GM19043 (cell line): ENCODE measurements around the gene ZDBF2.
"Not testable (repeated sequence)": the region's sequence is repeated elsewhere in the genome, so short reads cannot be mapped to it uniquely, and the experiment has no call there.

Experiments used
- ATAC-seq: cut with Tn5 transposase; IDR thresholded peaks from one replicate; pipeline ENCODE4 v1.9.1; 2021; ENCODE audit warnings: low read depth; ENCODE audit not compliant: unreplicated experiment

The ZDBF2 gene

DNA sequence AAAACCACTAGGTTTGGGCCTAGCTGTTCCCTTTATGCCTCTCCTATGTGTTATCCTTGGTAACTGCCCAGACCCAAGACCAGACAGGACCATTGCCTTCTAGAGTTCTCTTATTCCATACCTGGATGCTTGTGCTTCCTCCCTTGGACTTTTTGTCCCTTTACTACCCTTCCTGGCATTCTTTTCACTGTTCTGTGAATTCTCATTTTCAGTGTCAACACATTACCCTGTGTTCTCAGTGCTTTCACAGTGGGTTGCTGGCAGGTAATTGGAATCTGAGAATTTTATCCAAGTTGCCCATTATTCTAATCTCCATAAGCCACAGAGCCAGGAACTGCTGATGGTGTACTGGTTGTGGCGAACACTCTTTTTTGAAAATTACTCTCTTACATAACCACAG is 41.7 kb downstream of the ZDBF2 start:
- no peak for ATAC-seq

DNA sequence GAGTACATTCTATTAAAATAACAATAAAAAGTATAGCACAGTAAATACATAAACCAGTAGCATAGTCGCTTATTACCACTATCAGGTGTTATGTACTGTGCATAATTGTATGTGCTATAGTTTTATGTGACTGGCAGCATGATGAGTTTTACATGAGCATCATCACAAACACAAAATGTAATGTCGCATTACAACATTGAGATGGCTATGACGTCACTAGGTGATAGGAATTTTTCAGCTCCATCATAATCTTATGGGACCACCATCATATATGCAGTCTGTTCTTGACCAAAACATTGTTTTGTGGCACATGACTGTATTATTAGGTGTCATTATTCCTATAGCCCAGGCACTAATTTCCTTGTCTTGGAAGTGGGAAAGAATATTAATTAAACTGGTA is 48.6 kb downstream of the ZDBF2 start:
- ATAC-seq, result no peak

GRCh38 chr2:206323486-206323885 is 49.0 kb downstream of the ZDBF2 start:
- no peak for ATAC-seq

GRCh38 chr2:206324869-206325268 is 50.4 kb downstream of the ZDBF2 start:
- no peak for ATAC-seq

DNA sequence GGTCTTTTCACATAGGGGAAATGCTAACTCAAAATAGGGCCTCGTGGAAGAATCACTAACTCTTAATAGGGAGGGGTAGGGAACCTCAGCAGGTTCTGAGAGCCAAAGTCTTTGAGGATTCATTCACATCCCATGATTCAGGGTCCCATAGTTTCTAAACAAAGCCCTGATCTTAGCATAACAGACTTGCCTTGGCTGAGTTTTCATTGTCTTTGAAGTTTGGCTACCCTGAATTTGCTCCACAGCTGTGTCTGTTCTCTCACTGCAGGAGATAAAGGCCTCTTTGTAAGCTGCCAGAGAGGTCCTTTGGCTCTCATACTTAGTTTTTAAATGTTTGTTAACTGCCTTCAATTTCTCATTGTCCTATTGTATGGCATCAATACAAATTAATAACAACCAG is 54.5 kb downstream of the ZDBF2 start:
- ATAC-seq, result no peak

DNA sequence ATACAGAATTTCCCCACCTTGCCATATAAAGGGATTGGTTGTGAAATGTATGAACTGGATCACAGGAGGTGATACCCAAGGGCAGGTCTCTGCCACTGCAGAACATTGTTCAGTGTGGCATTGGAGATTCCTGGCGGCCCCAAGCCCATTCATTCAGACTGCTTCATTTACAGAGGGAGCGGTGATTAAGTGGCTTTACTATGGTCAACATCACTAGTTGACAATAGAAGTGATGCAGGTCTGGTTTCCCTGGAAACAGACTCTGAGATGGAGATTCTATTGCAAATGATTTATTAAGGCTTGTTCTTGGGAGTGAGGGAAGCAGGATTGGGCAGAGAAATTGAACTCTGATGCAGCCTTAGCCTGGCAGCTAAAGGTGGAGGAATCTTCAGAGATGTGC is 62.4 kb downstream of the ZDBF2 start:
- ATAC-seq, result no peak

DNA sequence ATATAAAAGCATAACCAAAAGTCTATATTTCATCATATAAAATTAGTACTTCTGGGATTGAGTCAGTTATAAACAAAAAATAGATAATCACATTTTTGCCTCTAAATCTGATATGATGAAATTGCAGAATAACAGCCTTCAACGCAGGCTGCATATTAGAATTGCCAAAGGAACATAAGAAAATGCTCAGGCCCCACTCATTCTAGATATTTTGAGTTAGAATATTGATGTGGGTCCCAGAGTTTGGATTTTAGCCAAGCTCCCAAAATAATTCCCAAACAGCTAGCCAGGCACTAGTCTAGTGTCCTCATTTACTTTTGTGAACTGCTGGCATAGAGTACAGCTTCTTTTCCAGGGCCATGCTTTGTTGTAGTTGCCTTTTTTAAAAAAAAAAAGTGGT is 63.5 kb downstream of the ZDBF2 start:
- ATAC-seq, result no peak

GRCh38 chr2:206341396-206341795 is 66.9 kb downstream of the ZDBF2 start:
- no peak for ATAC-seq

DNA sequence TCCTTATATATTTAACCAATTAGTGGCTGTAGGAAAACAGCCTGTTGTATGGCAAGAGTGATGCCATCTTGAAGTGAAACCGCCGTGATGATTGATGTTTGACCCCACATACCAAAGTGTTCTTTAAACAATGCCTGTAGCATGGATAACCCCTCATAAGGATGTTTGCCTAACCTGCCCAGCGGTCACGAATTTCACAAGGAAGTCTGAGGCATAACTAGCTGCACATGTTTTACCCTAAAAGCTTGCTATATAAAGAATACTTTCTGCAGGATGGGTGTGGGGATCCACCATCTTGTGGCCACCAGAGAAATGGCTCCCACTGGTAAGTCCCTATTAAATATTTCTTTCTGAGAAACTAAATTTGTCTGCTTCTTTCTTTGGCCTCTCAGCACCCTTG is 68.7 kb downstream of the ZDBF2 start:
- ATAC-seq, result no peak

DNA sequence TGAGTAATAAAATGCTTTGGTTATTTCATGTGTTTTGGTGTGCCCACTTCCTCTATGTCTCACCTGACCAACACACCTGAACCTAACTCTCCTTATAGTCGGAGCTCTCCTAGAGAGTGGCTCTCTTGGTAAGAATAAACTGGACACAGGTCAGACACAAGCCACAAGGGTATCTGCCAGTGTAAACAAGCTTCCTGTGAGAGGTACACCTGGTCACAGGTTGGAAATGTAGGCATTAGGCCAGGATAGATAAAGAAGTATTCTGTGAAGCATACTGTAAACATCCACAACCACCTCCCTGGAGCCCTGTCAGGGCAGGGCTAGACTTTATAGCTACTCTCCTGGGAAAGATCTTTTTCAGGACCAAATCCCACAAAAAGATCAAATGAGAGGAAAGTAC is 69.4 kb downstream of the ZDBF2 start:
- ATAC-seq, result no peak

DNA sequence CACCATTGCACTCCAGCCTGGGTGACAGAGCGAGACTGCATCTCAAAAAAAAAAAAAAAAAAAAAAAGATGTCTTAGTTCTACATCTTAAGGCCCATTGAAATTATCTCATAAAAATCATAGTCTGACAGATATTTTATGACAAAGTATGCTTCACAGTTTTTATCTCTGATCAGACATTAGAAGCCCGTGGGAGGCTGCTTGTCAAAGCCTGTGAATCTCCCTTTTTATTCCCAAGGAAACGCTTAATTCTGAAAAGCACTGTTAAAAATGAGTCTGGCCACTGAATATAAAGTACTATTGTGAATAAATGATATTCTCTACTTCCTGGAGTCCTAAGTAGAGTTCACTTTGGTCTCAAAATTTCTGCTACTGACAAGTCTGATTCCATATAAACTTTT is 71.1 kb downstream of the ZDBF2 start:
- ATAC-seq, result no peak

GRCh38 chr2:206349375-206349774 is 74.9 kb downstream of the ZDBF2 start:
- ATAC-seq, result no peak

GRCh38 chr2:206352571-206352970 is 78.1 kb downstream of the ZDBF2 start:
- no peak for ATAC-seq

DNA sequence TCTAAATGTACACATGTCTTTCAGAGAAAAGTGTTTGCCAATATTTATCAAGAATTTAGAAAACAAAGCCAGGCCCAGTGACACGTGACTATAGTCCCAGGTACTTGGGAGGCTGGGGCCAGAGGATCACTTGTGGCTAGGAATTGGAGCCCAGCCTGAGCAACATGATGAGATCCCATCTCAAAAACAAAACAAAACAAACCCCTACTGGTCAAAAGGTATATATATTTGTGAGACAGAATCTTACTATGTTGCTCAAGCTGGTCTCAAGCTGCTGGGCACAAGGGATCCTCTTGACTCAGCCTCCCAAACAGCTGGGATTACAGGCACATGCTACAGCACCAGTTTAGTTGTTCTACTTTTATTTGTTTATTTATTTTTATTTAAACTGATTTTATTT is 79.2 kb downstream of the ZDBF2 start:
- peak; percentile 58 for ATAC-seq

GRCh38 chr2:206354129-206354528 is 79.7 kb downstream of the ZDBF2 start:
- no peak for ATAC-seq

GRCh38 chr2:206356840-206357239 is 82.4 kb downstream of the ZDBF2 start:
- not testable (repeated sequence) for ATAC-seq

- ATAC-seq, result not testable (repeated sequence)
These were observed 86.4 kb downstream of the ZDBF2 start for GRCh38 chr2:206360840-206361239.

DNA sequence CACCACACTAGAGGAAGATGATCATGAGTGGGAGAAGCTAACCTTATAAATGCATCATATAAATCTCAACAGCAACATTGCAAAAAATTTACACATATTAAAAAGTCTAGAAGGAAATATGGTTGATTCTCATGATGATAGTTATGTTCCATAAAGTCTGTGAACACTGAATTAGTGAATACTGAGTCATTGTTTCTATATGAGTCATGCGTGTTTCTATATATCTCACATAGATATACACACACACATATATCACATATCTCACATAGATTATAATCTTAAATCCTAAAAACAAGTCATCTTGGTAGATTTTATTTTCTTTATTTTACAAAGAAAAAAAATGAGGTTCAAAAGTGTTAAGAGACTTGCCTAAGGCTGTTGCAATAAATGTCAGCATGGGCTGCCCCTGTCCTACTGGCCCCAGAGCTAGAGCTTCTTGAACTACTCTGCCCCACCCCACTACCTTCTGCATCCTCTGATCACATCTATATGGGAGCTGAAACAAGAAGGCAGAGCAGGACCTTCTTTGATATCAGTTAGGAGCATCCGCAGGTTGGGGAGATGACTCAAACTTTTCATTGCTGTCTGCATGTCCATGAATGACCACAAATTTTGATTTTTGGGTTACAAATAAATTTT is 87.1 kb downstream of the ZDBF2 start:
- ATAC-seq, result peak; percentile 92
